ENCODE data around the gene HMCN1. TPM values are rescaled to one million over a fixed set of nuclear protein-coding genes. Genes with fewer than 3 reads are reported as not detected.

HMCN1 gene
- total and polyA plus RNA-seq, 4 donors: 1.5 to 6.8 (median 3.5) TPM

DNA sequence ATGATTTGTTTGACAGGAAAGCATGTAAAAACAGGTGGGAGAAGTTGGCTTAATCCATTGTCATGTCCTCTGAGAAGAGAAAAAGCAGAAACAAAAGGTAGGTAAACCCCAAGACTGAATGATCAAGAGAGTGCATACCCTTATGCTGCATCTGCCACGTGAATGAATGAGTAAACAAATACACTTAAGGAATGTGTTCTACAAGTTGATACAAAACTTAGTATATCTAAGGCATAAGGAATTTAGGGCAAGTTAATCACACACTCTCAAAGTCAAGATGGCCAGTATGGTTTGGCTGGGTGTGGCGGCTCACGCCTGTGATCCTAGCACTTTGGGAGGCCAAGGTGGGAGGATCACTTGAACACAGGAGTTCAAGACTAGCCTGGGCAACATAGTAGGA is 34.2 kb downstream of the HMCN1 start (continued):
- TF ChIP-seq, protein P1, sequence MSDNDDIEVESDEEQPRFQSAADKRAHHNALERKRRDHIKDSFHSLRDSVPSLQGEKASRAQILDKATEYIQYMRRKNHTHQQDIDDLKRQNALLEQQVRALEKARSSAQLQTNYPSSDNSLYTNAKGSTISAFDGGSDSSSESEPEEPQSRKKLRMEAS (IDR thresholded peaks at IDR 0.05): no peak
- TF ChIP-seq, protein P2, sequence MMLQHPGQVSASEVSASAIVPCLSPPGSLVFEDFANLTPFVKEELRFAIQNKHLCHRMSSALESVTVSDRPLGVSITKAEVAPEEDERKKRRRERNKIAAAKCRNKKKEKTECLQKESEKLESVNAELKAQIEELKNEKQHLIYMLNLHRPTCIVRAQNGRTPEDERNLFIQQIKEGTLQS (IDR thresholded peaks at IDR 0.05): no peak
- TF ChIP-seq YY1 (IDR thresholded peaks at IDR 0.05): no peak
- TF ChIP-seq NR2F2 (IDR thresholded peaks at IDR 0.05): no peak
- TF ChIP-seq GABPA (IDR thresholded peaks at IDR 0.05 in 1 of 2, conservative IDR thresholded peaks at IDR 0.05 in 1 of 2): no peak
- no peak for TF ChIP-seq JUND (IDR thresholded peaks at IDR 0.05)
- TF ChIP-seq HNF4A (conservative IDR thresholded peaks at IDR 0.05): no peak

DNA sequence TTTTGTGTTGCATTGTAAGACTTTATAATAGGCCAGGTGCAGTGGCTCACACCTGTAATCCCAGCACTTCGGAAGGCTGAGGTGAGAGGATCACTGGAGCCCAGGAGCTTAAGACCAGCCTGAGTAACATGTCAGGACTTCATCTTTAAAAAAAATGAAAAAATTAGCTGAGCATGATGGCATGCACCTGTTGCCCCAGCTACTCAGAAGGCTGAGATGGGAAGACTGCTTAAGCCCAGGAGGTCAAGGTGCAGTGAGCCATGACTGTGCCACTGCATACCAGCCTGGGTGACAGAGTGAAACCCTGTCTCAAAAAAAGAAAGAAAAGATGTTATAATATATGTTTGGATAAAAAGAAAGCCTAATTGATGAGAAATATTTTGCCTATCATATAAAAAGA is 34.9 kb downstream of the HMCN1 start:
- WGBS: 80% methylated on average over 1 of the region's 1 CpG
- H3K36me3 ChIP-seq (ENCODE audit: control insufficient read depth in 4 of 4, insufficient read depth in 3 of 4, low read depth in 1 of 4, low read length in 3 of 4): no peaks in the 10 kb centered on the region
- no peaks in the 10 kb centered on the region for H3K4me1 ChIP-seq (ENCODE audit: control insufficient read depth in 4 of 4, insufficient read depth in 4 of 4, low read length in 3 of 4)
- TF ChIP-seq, protein P3, sequence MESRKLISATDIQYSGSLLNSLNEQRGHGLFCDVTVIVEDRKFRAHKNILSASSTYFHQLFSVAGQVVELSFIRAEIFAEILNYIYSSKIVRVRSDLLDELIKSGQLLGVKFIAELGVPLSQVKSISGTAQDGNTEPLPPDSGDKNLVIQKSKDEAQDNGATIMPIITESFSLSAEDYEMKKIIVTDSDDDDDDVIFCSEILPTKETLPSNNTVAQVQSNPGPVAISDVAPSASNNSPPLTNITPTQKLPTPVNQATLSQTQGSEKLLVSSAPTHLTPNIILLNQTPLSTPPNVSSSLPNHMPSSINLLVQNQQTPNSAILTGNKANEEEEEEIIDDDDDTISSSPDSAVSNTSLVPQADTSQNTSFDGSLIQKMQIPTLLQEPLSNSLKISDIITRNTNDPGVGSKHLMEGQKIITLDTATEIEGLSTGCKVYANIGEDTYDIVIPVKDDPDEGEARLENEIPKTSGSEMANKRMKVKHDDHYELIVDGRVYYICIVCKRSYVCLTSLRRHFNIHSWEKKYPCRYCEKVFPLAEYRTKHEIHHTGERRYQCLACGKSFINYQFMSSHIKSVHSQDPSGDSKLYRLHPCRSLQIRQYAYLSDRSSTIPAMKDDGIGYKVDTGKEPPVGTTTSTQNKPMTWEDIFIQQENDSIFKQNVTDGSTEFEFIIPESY (IDR thresholded peaks at IDR 0.05): no peak
- TF ChIP-seq, protein P4, sequence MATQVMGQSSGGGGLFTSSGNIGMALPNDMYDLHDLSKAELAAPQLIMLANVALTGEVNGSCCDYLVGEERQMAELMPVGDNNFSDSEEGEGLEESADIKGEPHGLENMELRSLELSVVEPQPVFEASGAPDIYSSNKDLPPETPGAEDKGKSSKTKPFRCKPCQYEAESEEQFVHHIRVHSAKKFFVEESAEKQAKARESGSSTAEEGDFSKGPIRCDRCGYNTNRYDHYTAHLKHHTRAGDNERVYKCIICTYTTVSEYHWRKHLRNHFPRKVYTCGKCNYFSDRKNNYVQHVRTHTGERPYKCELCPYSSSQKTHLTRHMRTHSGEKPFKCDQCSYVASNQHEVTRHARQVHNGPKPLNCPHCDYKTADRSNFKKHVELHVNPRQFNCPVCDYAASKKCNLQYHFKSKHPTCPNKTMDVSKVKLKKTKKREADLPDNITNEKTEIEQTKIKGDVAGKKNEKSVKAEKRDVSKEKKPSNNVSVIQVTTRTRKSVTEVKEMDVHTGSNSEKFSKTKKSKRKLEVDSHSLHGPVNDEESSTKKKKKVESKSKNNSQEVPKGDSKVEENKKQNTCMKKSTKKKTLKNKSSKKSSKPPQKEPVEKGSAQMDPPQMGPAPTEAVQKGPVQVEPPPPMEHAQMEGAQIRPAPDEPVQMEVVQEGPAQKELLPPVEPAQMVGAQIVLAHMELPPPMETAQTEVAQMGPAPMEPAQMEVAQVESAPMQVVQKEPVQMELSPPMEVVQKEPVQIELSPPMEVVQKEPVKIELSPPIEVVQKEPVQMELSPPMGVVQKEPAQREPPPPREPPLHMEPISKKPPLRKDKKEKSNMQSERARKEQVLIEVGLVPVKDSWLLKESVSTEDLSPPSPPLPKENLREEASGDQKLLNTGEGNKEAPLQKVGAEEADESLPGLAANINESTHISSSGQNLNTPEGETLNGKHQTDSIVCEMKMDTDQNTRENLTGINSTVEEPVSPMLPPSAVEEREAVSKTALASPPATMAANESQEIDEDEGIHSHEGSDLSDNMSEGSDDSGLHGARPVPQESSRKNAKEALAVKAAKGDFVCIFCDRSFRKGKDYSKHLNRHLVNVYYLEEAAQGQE (IDR thresholded peaks at IDR 0.05): no peak
- TF ChIP-seq YY1 (IDR thresholded peaks at IDR 0.05) (no peak), GABPA (IDR thresholded peaks at IDR 0.05 in 1 of 2, conservative IDR thresholded peaks at IDR 0.05 in 1 of 2) (no peak), HNF4A (conservative IDR thresholded peaks at IDR 0.05) (no peak), NR2F2 (IDR thresholded peaks at IDR 0.05) (no peak), FOXA1 (IDR thresholded peaks at IDR 0.05) (no peak), TAF1 (conservative IDR thresholded peaks at IDR 0.05) (no peak), JUND (IDR thresholded peaks at IDR 0.05) (no peak), SP1 (IDR thresholded peaks at IDR 0.05) (no peak), RXRA (IDR thresholded peaks at IDR 0.05) (no peak), FOXA2 (IDR thresholded peaks at IDR 0.05) (no peak), HNF4G (IDR thresholded peaks at IDR 0.05) (no peak)
- TF ChIP-seq, protein P1 (IDR thresholded peaks at IDR 0.05): no peak
- TF ChIP-seq, protein P2 (IDR thresholded peaks at IDR 0.05): no peak
- peaks cover 0 to 2% (median 0%) of the 10 kb centered on the region in 4 donors for H3K27me3 ChIP-seq (ENCODE audit: control insufficient read depth in 4 of 4, insufficient read depth in 4 of 4, low read length in 3 of 4)
- no peak overlapping the region for H3K4me3 ChIP-seq (ENCODE audit: low read depth in 1 of 3, low read length in 3 of 3)
- no peak overlapping the region for H3K9ac ChIP-seq (ENCODE audit: low read depth in 1 of 2, low read length in 2 of 2)
- no peak overlapping the region for H3K27ac ChIP-seq (ENCODE audit: low read depth in 1 of 2, low read length in 2 of 2)
- DNase-seq (ENCODE audit: low spot score): no peak
- no peaks in the 10 kb centered on the region for H3K9me3 ChIP-seq (ENCODE audit: control insufficient read depth in 4 of 4, low read length in 3 of 4)

Measured in liver (tissue), 9 donors.